H1 (cell line): Measurements from ENCODE around the gene CXCR5. TPM values are rescaled to one million over a fixed set of nuclear protein-coding genes. Genes with fewer than 3 reads are reported as not detected.

ENCODE experiments used
- CTCF ChIA-PET: fragments of 300-600 bp; sonication (Branson Sonifier 250); formaldehyde crosslinking; loops from one replicate; lab custom pipeline; 2021; ENCODE audit not compliant: partially characterized antibody; lab: Charles Lee
- POLR2A ChIA-PET: fragments of 300-600 bp; sonication (Branson Sonifier 250); formaldehyde crosslinking; loops from one replicate; lab custom pipeline; 2021; ENCODE audit warnings: inconsistent platforms; ENCODE audit not compliant: partially characterized antibody; lab: Charles Lee
- DNase-seq, 2 experiments: peaks; one replicate each; pipeline versions ENCODE4 v3.0.0 to v3.0.0-alpha.2; 2010 to 2022; ENCODE audit warnings: low spot score in 2 of 2, low read depth in 1 of 2, mixed read lengths in 1 of 2
- FAIRE-seq: peaks from 2 replicates; lab custom pipeline; 2011; peaks lifted over from hg19 to GRCh38; lab: Jason Lieb, UNC
- H2AFZ ChIP-seq: 2 replicates; pipeline ENCODE4 v1.8.1; 2012; ENCODE audit warnings: low read length, inconsistent platforms
- H2AK5ac ChIP-seq: 2 replicates; pipeline ENCODE4 v1.6.1; 2013; ENCODE audit warnings: low read depth, low read length
- H2BK120ac ChIP-seq: replicated peaks from 2 replicates; pipeline ENCODE3; 2013; ENCODE audit warnings: low read depth, low read length, inconsistent platforms
- H2BK12ac ChIP-seq: 2 replicates; pipeline ENCODE4 v1.6.1; 2013; ENCODE audit warnings: low read depth, low read length
- H2BK15ac ChIP-seq: 2 replicates; pipeline ENCODE4 v1.6.1; 2013; ENCODE audit warnings: low read length
- H2BK20ac ChIP-seq: 2 replicates; pipeline ENCODE4 v1.6.1; 2013; ENCODE audit warnings: low read length
- H2BK5ac ChIP-seq: 2 replicates; pipeline ENCODE4 v1.6.1; 2013; ENCODE audit warnings: low read depth, low read length
- H3K14ac ChIP-seq: 2 replicates; pipeline ENCODE4 v1.6.1; 2013; ENCODE audit warnings: inconsistent platforms; ENCODE audit not compliant: insufficient read length
- H3K18ac ChIP-seq: 2 replicates; pipeline ENCODE4 v1.6.1; 2013; ENCODE audit warnings: low read length; ENCODE audit errors: extremely low read depth
- H3K23ac ChIP-seq: 2 replicates; pipeline ENCODE4 v1.6.1; 2013; ENCODE audit warnings: inconsistent platforms; ENCODE audit not compliant: insufficient read length
- H3K23me2 ChIP-seq: 2 replicates; pipeline ENCODE4 v1.6.1; 2013; ENCODE audit warnings: low read depth, low read length
- H3K27ac ChIP-seq: 2 replicates; pipeline ENCODE4 v1.6.1; 2011; ENCODE audit warnings: low read depth, low read length, inconsistent platforms
- H3K27me3 ChIP-seq, 4 experiments: replicated peaks in 1 of 4; 1 replicate in 1 of 4; 2 replicates in 3 of 4; pipeline versions ENCODE4 v1.6.1 to v1.8.1; 2011 to 2013; ENCODE audit warnings: low read length in 3 of 4, mild to moderate bottlenecking in 3 of 4, inconsistent platforms in 2 of 4, mixed read lengths in 2 of 4, moderate library complexity in 1 of 4; ENCODE audit not compliant: control insufficient read depth in 3 of 4, insufficient read depth in 3 of 4; ENCODE audit errors: extremely low read depth in 1 of 4
- H3K36me3 ChIP-seq, 4 experiments: 2 replicates each; pipeline versions ENCODE4 v1.6.1 to v1.8.1; 2011 to 2013; ENCODE audit warnings: mild to moderate bottlenecking in 4 of 4, low read length in 3 of 4, moderate library complexity in 2 of 4, control low read depth in 1 of 4, inconsistent platforms in 1 of 4; ENCODE audit not compliant: insufficient read depth in 4 of 4, control insufficient read depth in 2 of 4
- H3K4ac ChIP-seq: replicated peaks from 2 replicates; pipeline ENCODE3; 2013; ENCODE audit warnings: low read length, low read depth, mixed read lengths, inconsistent platforms; ENCODE audit not compliant: insufficient read length
- H3K4me1 ChIP-seq, 4 experiments: replicated peaks in 1 of 4; 1 replicate in 1 of 4; 2 replicates in 3 of 4; pipeline versions ENCODE4 v1.6.1 to v1.8.1; 2011 to 2013; ENCODE audit warnings: low read length in 3 of 4, inconsistent platforms in 2 of 4, mixed read lengths in 1 of 4; ENCODE audit not compliant: insufficient read depth in 4 of 4, control insufficient read depth in 3 of 4
- H3K4me2 ChIP-seq, 2 experiments: 2 replicates each; pipeline versions ENCODE4 v1.6.1 to v1.8.1; 2011 to 2013; ENCODE audit warnings: low read depth in 2 of 2, low read length in 2 of 2, control low read depth in 1 of 2, inconsistent platforms in 1 of 2, mild to moderate bottlenecking in 1 of 2; ENCODE audit not compliant: insufficient read depth in 1 of 2
- H3K4me3 ChIP-seq, 4 experiments: fragments of 200-600, 300-600 bp in 1 of 4; sonication (generic), shearing (Covaris generic), sonication (Bioruptor Twin) in 1 of 4; 2 replicates each; pipeline versions ENCODE4 v1.5.1 to v1.8.1; 2011 to 2016; ENCODE audit warnings: low read length in 4 of 4, low read depth in 3 of 4, control low read depth in 2 of 4, inconsistent platforms in 2 of 4, mild to moderate bottlenecking in 2 of 4, mixed read lengths in 1 of 4, moderate library complexity in 1 of 4; ENCODE audit not compliant: insufficient read depth in 2 of 4; ENCODE audit errors: extremely low read depth in 1 of 4
- H3K56ac ChIP-seq: replicated peaks from 2 replicates; pipeline ENCODE3; 2013; ENCODE audit warnings: low read depth, mild to moderate bottlenecking, mixed read lengths, low read length, inconsistent platforms; ENCODE audit not compliant: insufficient read length
- H3K79me1 ChIP-seq: 2 replicates; pipeline ENCODE4 v1.6.1; 2013; ENCODE audit warnings: low read depth, low read length, control low read depth
- H3K79me2 ChIP-seq, 2 experiments: 2 replicates each; pipeline versions ENCODE4 v1.6.1 to v1.8.1; 2012 to 2013; ENCODE audit warnings: low read length in 2 of 2, mild to moderate bottlenecking in 2 of 2, inconsistent platforms in 1 of 2; ENCODE audit not compliant: insufficient read depth in 2 of 2, control insufficient read depth in 1 of 2
- H3K9ac ChIP-seq, 4 experiments: replicated peaks in 1 of 4; 1 replicate in 1 of 4; 2 replicates in 3 of 4; pipeline versions ENCODE4 v1.6.1 to v1.8.1; 2011 to 2013; ENCODE audit warnings: low read depth in 3 of 4, low read length in 3 of 4, control low read depth in 2 of 4, mild to moderate bottlenecking in 2 of 4, moderate library complexity in 2 of 4, inconsistent platforms in 1 of 4; ENCODE audit errors: extremely low read depth in 1 of 4
- H3K9me3 ChIP-seq, 2 experiments: 2 replicates each; pipeline versions ENCODE4 v1.6.1 to v1.8.1; 2012 to 2013; ENCODE audit warnings: mild to moderate bottlenecking in 2 of 2, moderate library complexity in 2 of 2, control low read depth in 1 of 2, inconsistent platforms in 1 of 2, low read depth in 1 of 2, low read length in 1 of 2, mixed read lengths in 1 of 2; ENCODE audit not compliant: insufficient read depth in 2 of 2
- H4K20me1 ChIP-seq, 2 experiments: replicated peaks in 1 of 2; 2 replicates each; pipeline versions ENCODE3 to v1.8.1; 2011 to 2013; ENCODE audit warnings: inconsistent platforms in 2 of 2, low read length in 2 of 2, mild to moderate bottlenecking in 1 of 2; ENCODE audit not compliant: insufficient read depth in 2 of 2, control insufficient read depth in 1 of 2
- H4K5ac ChIP-seq: 2 replicates; pipeline ENCODE4 v1.6.1; 2013; ENCODE audit warnings: low read length, low read depth, mixed read lengths, inconsistent platforms; ENCODE audit not compliant: insufficient read length
- H4K8ac ChIP-seq: 2 replicates; pipeline ENCODE4 v1.8.0; 2013; ENCODE audit warnings: mild to moderate bottlenecking, moderate library complexity, low read length, inconsistent platforms; ENCODE audit not compliant: insufficient read depth; ENCODE audit errors: extremely low read depth
- H4K91ac ChIP-seq: replicated peaks from 2 replicates; pipeline ENCODE3; 2013; ENCODE audit warnings: low read length, mixed read lengths, inconsistent platforms; ENCODE audit not compliant: insufficient read length
- CBX5 ChIP-seq: fragments of 300-800, 300-1000 bp; sonication (generic); IDR thresholded peaks from 2 replicates; pipeline ENCODE4 v1.7.1; 2016; ENCODE audit warnings: antibody characterized with exemption, low read length, low read depth
- EP300 ChIP-seq, 2 experiments: IDR thresholded peaks; 1 replicate in 1 of 2; 2 replicates in 1 of 2; pipeline ENCODE4 v1.6.1; 2011 to 2012; ENCODE audit warnings: low read depth in 2 of 2, low read length in 2 of 2, mild to moderate bottlenecking in 2 of 2, borderline replicate concordance in 1 of 2, inconsistent platforms in 1 of 2, moderate library complexity in 1 of 2
- KDM1A ChIP-seq: fragments of 200-600, 300-600 bp; sonication (generic); IDR thresholded peaks from 2 replicates; pipeline ENCODE4 v1.7.1; 2016; ENCODE audit warnings: mild to moderate bottlenecking, low read length, borderline replicate concordance
- POLR2AphosphoS5 ChIP-seq: IDR thresholded peaks from 2 replicates; pipeline ENCODE4 v1.6.1; 2011; ENCODE audit warnings: low read depth, low read length
- RBBP5 ChIP-seq: IDR thresholded peaks from 2 replicates; pipeline ENCODE4 v1.7.1; 2012; ENCODE audit warnings: low read depth, mild to moderate bottlenecking, inconsistent platforms, low read length, moderate library complexity, borderline replicate concordance
- TBP ChIP-seq: IDR thresholded peaks from 2 replicates; pipeline ENCODE4 v1.6.1; 2011; ENCODE audit warnings: low read depth, low read length, improper control_type of control experiment
- ZNF274 ChIP-seq: IDR thresholded peaks from 2 replicates; pipeline ENCODE4 v1.7.0; 2012; ENCODE audit warnings: low read length, borderline replicate concordance; ENCODE audit errors: extremely low read depth
- WGBS, 2 experiments: shearing (Covaris generic) in 1 of 2; methylation state at CpG; one replicate each; pipeline versions ENCODE4 v1.1.6 to v1.1.7; 2013 to 2015; ENCODE audit warnings: low lambda C conversion rate in 2 of 2, mixed read lengths in 2 of 2, inconsistent platforms in 1 of 2, low coverage in 1 of 2, missing lambda C conversion rate in 1 of 2; ENCODE audit not compliant: insufficient replicate concordance in 2 of 2, insufficient coverage in 1 of 2, insufficient read length in 1 of 2; ENCODE audit errors: extremely low coverage in 1 of 2, missing lambda C conversion rate in 1 of 2; 5-methylcytosine and 5-hydroxymethylcytosine counted together
- polyA plus RNA-seq, 7 experiments: library from polyadenylated mRNA; depleted of rRNA in 3 of 7; stranded (reverse) in 5 of 7; unstranded in 2 of 7; fragments of >200 nt in 5 of 7; fragments of 200-250 nt in 2 of 7; gene quantifications; 1 replicate in 5 of 7; 2 replicates in 1 of 7; 4 replicates in 1 of 7; pipeline versions ENCODE4 v1.2.1 to v1.2.3, GENCODE V29; 2011 to 2013; ENCODE audit warnings: missing spikeins in 2 of 7, mixed read lengths in 2 of 7
- total RNA-seq: library from RNA; stranded (reverse); fragmentation: NEBNext Ultra II Directional; extraction: Animal tissue kit (Norgen Biotek cat#: 25700); gene quantifications from 2 replicates; pipeline ENCODE4 v1.2.1, GENCODE V29; 2021

CXCR5 gene
- total and polyA plus RNA-seq, 2 of the 8 experiments (the other 6 are each of a cell fraction or from before 2014, with no cell fraction given), result not detected

GRCh38 chr11:118868659-118869058, 15.0 kb upstream of the CXCR5 start:
- Histone ChIP-seq H2BK15ac (no peak overlapping the region), H3K56ac (no peak overlapping the region), H3K4me2 (no peak overlapping the region), H3K4me1 (peaks cover 0 to 12% (median 6%) of the 10 kb centered on the region in 4 experiments; a peak in 6 of 7 replicates), H4K5ac (no peak overlapping the region), H3K9me3 (no peaks in the 10 kb centered on the region), H2BK120ac (no peak overlapping the region), H3K79me2 (no peaks in the 10 kb centered on the region), H3K4ac (no peak overlapping the region), H2BK12ac (no peak overlapping the region), H3K36me3 (no peaks in the 10 kb centered on the region), H2BK20ac (no peak overlapping the region), H2AK5ac (no peak overlapping the region), H3K27ac (no peak overlapping the region), H3K23me2 (no peaks in the 10 kb centered on the region), H3K23ac (no peak overlapping the region), H3K27me3 (no peaks in the 10 kb centered on the region), H3K14ac (no peak overlapping the region), H3K18ac (no peak overlapping the region), H3K9ac (no peak overlapping the region), H4K8ac (no peak overlapping the region), H2BK5ac (no peak overlapping the region), H2AFZ (no peak overlapping the region), H4K91ac (no peak overlapping the region), H3K4me3 (no peak overlapping the region), H3K79me1 (no peaks in the 10 kb centered on the region), H4K20me1 (no peaks in the 10 kb centered on the region)
- FAIRE-seq (no peak), DNase-seq (no peak)
- WGBS, 2 experiments, result 86% methylated on average over 2 of the region's 2 CpGs; no CpG with 5 or more reads in 1 of the 2 experiments
- POLR2A ChIA-PET, result interaction anchor here (0.8 to 3.1 kb wide), 4 partner anchors 9 to 78 kb away, joined by 3 to 20 read pairs (median 6); partner anchors contain the start of gene DDX6
- CTCF ChIA-PET, result interaction anchor here (0.9 to 2.3 kb wide), 5 partner anchors 8 to 179 kb away, joined by 3 to 10 read pairs (median 3); no protein-coding TSS in a partner anchor
- TF ChIP-seq ZNF274 (no peak), CBX5 (no peak), POLR2AphosphoS5 (no peak), KDM1A (no peak), EP300 (IDR thresholded peaks at IDR 0.05; ENCODE audit: borderline replicate concordance in 1 of 2, low read depth in 2 of 2, low read length in 2 of 2) (no peak), TBP (no peak), RBBP5 (no peak)
